ENCODE data around the gene ZNF626.

ZNF626 gene

GRCh38 chr19:20607943-20608342 is 53.4 kb downstream of the ZNF626 start:
- no peak for TF ChIP-seq EZH2phosphoT487 (IDR thresholded peaks at IDR 0.05; ENCODE audit: borderline replicate concordance)
- no peak for TF ChIP-seq CTCF (conservative IDR thresholded peaks at IDR 0.05; ENCODE audit: low read length)
- Histone ChIP-seq H4K20me1 (ENCODE audit: insufficient read depth, low read length, poor library complexity, severe bottlenecking) (no peaks in the 10 kb centered on the region), H2AFZ (ENCODE audit: low read length) (no peak overlapping the region), H3K4me1 (ENCODE audit: insufficient read depth, low read length, poor library complexity, severe bottlenecking) (peaks cover 2% of the 10 kb centered on the region), H3K79me2 (ENCODE audit: insufficient read depth, low read length) (no peaks in the 10 kb centered on the region), H3K9ac (ENCODE audit: low read depth, low read length, poor library complexity, severe bottlenecking) (no peak overlapping the region), H3K4me2 (ENCODE audit: low read depth, low read length, poor library complexity, severe bottlenecking) (no peak overlapping the region), H3F3A (ENCODE audit: low read depth) (no peaks in the 10 kb centered on the region), H3K9me3 (ENCODE audit: insufficient read depth, low read depth, low read length) (peaks cover 4% of the 10 kb centered on the region; the same call in 1 of the 2 replicates), H3K9me2 (replicated peaks; ENCODE audit: low read depth, low read length) (no peaks in the 10 kb centered on the region), H3K4me3 (ENCODE audit: low read length, poor library complexity, severe bottlenecking) (no peak overlapping the region), H3K27me3 (ENCODE audit: insufficient read depth, low read length, poor library complexity, severe bottlenecking) (no peaks in the 10 kb centered on the region), H3K36me3 (ENCODE audit: insufficient read depth, low read length) (no peaks in the 10 kb centered on the region)
